Anterior cingulate cortex (tissue), 58 donors: ENCODE data around the gene ALDH1A1.
"Not testable (repeated sequence)": the region's sequence is repeated elsewhere in the genome, so short reads cannot be mapped to it uniquely, and the experiment has no call there.

Experiments
- DNase-seq, 58 donors: peaks; one replicate each; lab custom pipeline; 2025; lab: John Stamatoyannopoulos, UW

Gene ALDH1A1

GRCh38 chr9:72863456-72864094 is 89.3 kb downstream of the ALDH1A1 start:
- DNase-seq = no peak

GRCh38 chr9:72862788-72863187 is 90.1 kb downstream of the ALDH1A1 start:
- DNase-seq = not testable (repeated sequence)

GRCh38 chr9:72858089-72858912 is 94.6 kb downstream of the ALDH1A1 start:
- peak in 1 of 58 donors; percentile 20 for DNase-seq

GRCh38 chr9:72857624-72857996 is 95.2 kb downstream of the ALDH1A1 start:
- DNase-seq = no peak

- peak in 12 of 58 donors; percentile 2 to 55 (median 16) for DNase-seq
Measured at GRCh38 chr9:72856972-72857623, 95.8 kb downstream of the ALDH1A1 start.

GRCh38 chr9:72855890-72856523 is 96.8 kb downstream of the ALDH1A1 start:
- DNase-seq = no peak

- no peak for DNase-seq
Measured at GRCh38 chr9:72855321-72855720, 97.5 kb downstream of the ALDH1A1 start.
